WERI-Rb-1 (cell line): ENCODE data around the gene TRPV4.

ENCODE experiments used
- DNase-seq: peaks from one replicate; pipeline ENCODE4 v3.0.0-alpha.2; 2020
- H3K27ac ChIP-seq: fragments of 250-450 bp; sonication (Bioruptor Pico); 2 replicates; pipeline ENCODE4 v1.5.1; 2020; ENCODE audit warnings: mild to moderate bottlenecking, moderate library complexity
- H3K27me3 ChIP-seq: fragments of 250-450 bp; sonication (Bioruptor Pico); 2 replicates; pipeline ENCODE4 v1.5.1; 2021; ENCODE audit warnings: mild to moderate bottlenecking, low read depth, moderate library complexity; ENCODE audit not compliant: insufficient read depth, severe bottlenecking
- H3K36me3 ChIP-seq: fragments of 250-450 bp; sonication (Bioruptor Pico); 2 replicates; pipeline ENCODE4 v1.5.1; 2020; ENCODE audit warnings: mild to moderate bottlenecking, moderate library complexity
- H3K4me3 ChIP-seq: 2 replicates; pipeline ENCODE4 v1.5.1; 2011; ENCODE audit warnings: low read depth, mild to moderate bottlenecking, control low read depth, low read length
- H3K9me3 ChIP-seq: fragments of 250-450 bp; sonication (Bioruptor Pico); 2 replicates; pipeline ENCODE4 v1.5.1; 2021; ENCODE audit warnings: mild to moderate bottlenecking, moderate library complexity; ENCODE audit not compliant: severe bottlenecking
- CTCF ChIP-seq: IDR thresholded peaks from 2 replicates; pipeline ENCODE4 v1.5.1; 2011; ENCODE audit warnings: low read depth, mild to moderate bottlenecking, control low read depth, inconsistent platforms, low read length

TRPV4 gene

GRCh38 chr12:109816870-109817269 lies 16.3 kb downstream of the TRPV4 start:
- no peak overlapping the region for H3K27ac ChIP-seq
- no peak overlapping the region for H3K4me3 ChIP-seq
- no peaks in the 10 kb centered on the region for H3K27me3 ChIP-seq
- DNase-seq = no peak
- TF ChIP-seq CTCF = no peak
- H3K36me3 ChIP-seq = no peaks in the 10 kb centered on the region
- peaks cover 4% of the 10 kb centered on the region for H3K9me3 ChIP-seq

GRCh38 chr12:109815757-109816617 lies 17.2 kb downstream of the TRPV4 start:
- H3K27me3 ChIP-seq = no peaks in the 10 kb centered on the region
- peaks cover 4% of the 10 kb centered on the region for H3K9me3 ChIP-seq
- no peak for TF ChIP-seq CTCF
- H3K4me3 ChIP-seq = no peak overlapping the region
- DNase-seq = no peak
- H3K27ac ChIP-seq = no peak overlapping the region
- no peaks in the 10 kb centered on the region for H3K36me3 ChIP-seq

GRCh38 chr12:109815225-109815624 lies 18.0 kb downstream of the TRPV4 start:
- H3K9me3 ChIP-seq = peaks cover 4% of the 10 kb centered on the region

GRCh38 chr12:109814600-109815150 lies 18.5 kb downstream of the TRPV4 start:
- no peak for TF ChIP-seq CTCF
- Histone ChIP-seq H3K36me3 (no peaks in the 10 kb centered on the region), H3K4me3 (no peak overlapping the region), H3K9me3 (peaks cover 4% of the 10 kb centered on the region), H3K27ac (no peak overlapping the region), H3K27me3 (no peaks in the 10 kb centered on the region)
- DNase-seq = no peak

More at GRCh38 chr12:109815225-109815624, 18.0 kb downstream of the TRPV4 start:
- H3K4me3 ChIP-seq = no peak overlapping the region
- TF ChIP-seq CTCF = no peak
- H3K36me3 ChIP-seq = no peaks in the 10 kb centered on the region
- H3K27ac ChIP-seq = no peak overlapping the region
- DNase-seq = no peak
- no peaks in the 10 kb centered on the region for H3K27me3 ChIP-seq

GRCh38 chr12:109813810-109814416 lies 19.3 kb downstream of the TRPV4 start:
- Histone ChIP-seq H3K36me3 (no peaks in the 10 kb centered on the region), H3K27ac (no peak overlapping the region), H3K27me3 (no peaks in the 10 kb centered on the region), H3K4me3 (no peak overlapping the region), H3K9me3 (peaks cover 4% of the 10 kb centered on the region)
- no peak for TF ChIP-seq CTCF
- DNase-seq = no peak
